IMR-90 (cell line): ENCODE results near the gene POLR1E.

Experiments
- BHLHE40 ChIP-seq: fragments of 150-350 bp; IDR thresholded peaks from 2 replicates; pipeline ENCODE4 v1.6.1; 2016; ENCODE audit warnings: mild to moderate bottlenecking, low read depth, low read length
- CEBPB ChIP-seq: IDR thresholded peaks from 2 replicates; pipeline ENCODE4 v1.6.1; 2012; ENCODE audit warnings: low read depth, low read length, improper control_type of control experiment
- CHD1 ChIP-seq: IDR thresholded peaks from 2 replicates; pipeline ENCODE4 v1.6.1; 2012; ENCODE audit warnings: low read depth, low read length, improper control_type of control experiment
- FOS ChIP-seq: fragments of 150-350 bp; IDR thresholded peaks from 2 replicates; pipeline ENCODE4 v1.6.1; 2016; ENCODE audit warnings: low read depth, low read length
- MAZ ChIP-seq: IDR thresholded peaks from 2 replicates; pipeline ENCODE4 v1.6.1; 2012; ENCODE audit warnings: low read depth, mild to moderate bottlenecking, low read length, improper control_type of control experiment, moderate library complexity, borderline replicate concordance
- MXI1 ChIP-seq: IDR thresholded peaks from 2 replicates; pipeline ENCODE4 v1.6.1; 2012; ENCODE audit warnings: low read depth, mild to moderate bottlenecking, low read length, moderate library complexity, borderline replicate concordance
- NFE2L2 ChIP-seq: fragments of 150-350 bp; IDR thresholded peaks from 2 replicates; pipeline ENCODE4 v1.6.1; 2016; ENCODE audit warnings: low read depth, mild to moderate bottlenecking, low read length
- POLR2A ChIP-seq: IDR thresholded peaks from 2 replicates; pipeline ENCODE4 v1.6.1; 2012; ENCODE audit warnings: mild to moderate bottlenecking, low read depth, low read length
- RAD21 ChIP-seq: IDR thresholded peaks from 2 replicates; pipeline ENCODE4 v1.6.1; 2012; ENCODE audit warnings: low read length, improper control_type of control experiment
- RCOR1 ChIP-seq: IDR thresholded peaks from 2 replicates; pipeline ENCODE4 v1.6.1; 2012; ENCODE audit warnings: mild to moderate bottlenecking, low read length, improper control_type of control experiment; ENCODE audit not compliant: insufficient replicate concordance
- RFX5 ChIP-seq: IDR thresholded peaks from 2 replicates; pipeline ENCODE4 v1.8.0; 2012; ENCODE audit warnings: low read depth, mild to moderate bottlenecking, low read length, moderate library complexity
- TF ChIP-seq, protein P1 (sequence below): conservative IDR thresholded peaks from 2 replicates; pipeline ENCODE4 v1.5.1; 2012; ENCODE audit warnings: mild to moderate bottlenecking, low read depth, low read length, improper control_type of control experiment
- TF ChIP-seq, protein P2 (sequence below): fragments of 150-350 bp; IDR thresholded peaks from 2 replicates; pipeline ENCODE4 v1.6.1; 2017; ENCODE audit warnings: mild to moderate bottlenecking, antibody characterized with exemption, low read length, low read depth
- TF ChIP-seq, protein P3 (sequence below): fragments of 150-350 bp; IDR thresholded peaks from 2 replicates; pipeline ENCODE4 v1.6.1; 2016; ENCODE audit warnings: low read depth, mild to moderate bottlenecking, low read length, moderate library complexity, borderline replicate concordance

GRCh38 chr9:37515620-37516258, 30.0 kb downstream of the POLR1E start:
- TF ChIP-seq, protein P1, sequence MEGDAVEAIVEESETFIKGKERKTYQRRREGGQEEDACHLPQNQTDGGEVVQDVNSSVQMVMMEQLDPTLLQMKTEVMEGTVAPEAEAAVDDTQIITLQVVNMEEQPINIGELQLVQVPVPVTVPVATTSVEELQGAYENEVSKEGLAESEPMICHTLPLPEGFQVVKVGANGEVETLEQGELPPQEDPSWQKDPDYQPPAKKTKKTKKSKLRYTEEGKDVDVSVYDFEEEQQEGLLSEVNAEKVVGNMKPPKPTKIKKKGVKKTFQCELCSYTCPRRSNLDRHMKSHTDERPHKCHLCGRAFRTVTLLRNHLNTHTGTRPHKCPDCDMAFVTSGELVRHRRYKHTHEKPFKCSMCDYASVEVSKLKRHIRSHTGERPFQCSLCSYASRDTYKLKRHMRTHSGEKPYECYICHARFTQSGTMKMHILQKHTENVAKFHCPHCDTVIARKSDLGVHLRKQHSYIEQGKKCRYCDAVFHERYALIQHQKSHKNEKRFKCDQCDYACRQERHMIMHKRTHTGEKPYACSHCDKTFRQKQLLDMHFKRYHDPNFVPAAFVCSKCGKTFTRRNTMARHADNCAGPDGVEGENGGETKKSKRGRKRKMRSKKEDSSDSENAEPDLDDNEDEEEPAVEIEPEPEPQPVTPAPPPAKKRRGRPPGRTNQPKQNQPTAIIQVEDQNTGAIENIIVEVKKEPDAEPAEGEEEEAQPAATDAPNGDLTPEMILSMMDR: no peak
- TF ChIP-seq POLR2A: no peak
- TF ChIP-seq, protein P2, sequence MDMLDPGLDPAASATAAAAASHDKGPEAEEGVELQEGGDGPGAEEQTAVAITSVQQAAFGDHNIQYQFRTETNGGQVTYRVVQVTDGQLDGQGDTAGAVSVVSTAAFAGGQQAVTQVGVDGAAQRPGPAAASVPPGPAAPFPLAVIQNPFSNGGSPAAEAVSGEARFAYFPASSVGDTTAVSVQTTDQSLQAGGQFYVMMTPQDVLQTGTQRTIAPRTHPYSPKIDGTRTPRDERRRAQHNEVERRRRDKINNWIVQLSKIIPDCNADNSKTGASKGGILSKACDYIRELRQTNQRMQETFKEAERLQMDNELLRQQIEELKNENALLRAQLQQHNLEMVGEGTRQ: no peak
- no peak for TF ChIP-seq RCOR1
- TF ChIP-seq MXI1: no peak
- no peak for TF ChIP-seq CEBPB
- no peak for TF ChIP-seq FOS
- TF ChIP-seq BHLHE40: no peak
- TF ChIP-seq NFE2L2: no peak
- TF ChIP-seq RAD21: no peak
- TF ChIP-seq CHD1: no peak
- TF ChIP-seq RFX5: no peak
- no peak for TF ChIP-seq MAZ
- TF ChIP-seq, protein P3, sequence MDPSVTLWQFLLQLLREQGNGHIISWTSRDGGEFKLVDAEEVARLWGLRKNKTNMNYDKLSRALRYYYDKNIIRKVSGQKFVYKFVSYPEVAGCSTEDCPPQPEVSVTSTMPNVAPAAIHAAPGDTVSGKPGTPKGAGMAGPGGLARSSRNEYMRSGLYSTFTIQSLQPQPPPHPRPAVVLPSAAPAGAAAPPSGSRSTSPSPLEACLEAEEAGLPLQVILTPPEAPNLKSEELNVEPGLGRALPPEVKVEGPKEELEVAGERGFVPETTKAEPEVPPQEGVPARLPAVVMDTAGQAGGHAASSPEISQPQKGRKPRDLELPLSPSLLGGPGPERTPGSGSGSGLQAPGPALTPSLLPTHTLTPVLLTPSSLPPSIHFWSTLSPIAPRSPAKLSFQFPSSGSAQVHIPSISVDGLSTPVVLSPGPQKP: no peak
